Activated naive CD4-positive, alpha-beta T cell treated with anti-CD3 and anti-CD28 coated beads, Interleukin-2, amount 50 U/mL, for 72 hours (primary cell): ENCODE data around the gene PIGA. TPM values are rescaled to one million over a fixed set of nuclear protein-coding genes. Genes with fewer than 3 reads are reported as not detected.
"Not testable (repeated sequence)": the region's sequence is repeated elsewhere in the genome, so short reads cannot be mapped to it uniquely, and the experiment has no call there.

Experiments
- ATAC-seq, 2 donors: fragments of 150-1000 bp; cut with Tn5 transposase; 2 replicates each; pipeline ENCODE4 v1.10.0; 2021; ENCODE audit warnings: mild to moderate bottlenecking in 2 of 2, moderate library complexity in 2 of 2
- DNase-seq, 2 donors: peaks; one replicate each; pipeline ENCODE4 v3.0.0; 2021 to 2022; ENCODE audit warnings: low spot score in 2 of 2
- H3K27ac Mint-ChIP-seq, 2 donors: one replicate each; pipeline ENCODE4 v1.8.0; 2022; ENCODE audit warnings: mild to moderate bottlenecking in 2 of 2, mixed read lengths in 2 of 2
- H3K36me3 Mint-ChIP-seq, 2 donors: one replicate each; pipeline ENCODE4 v1.8.0; 2022; ENCODE audit warnings: mixed read lengths in 2 of 2
- H3K9me3 Mint-ChIP-seq, 2 donors: one replicate each; pipeline ENCODE4 v1.8.0; 2022; ENCODE audit warnings: mixed read lengths in 2 of 2
- total RNA-seq, 2 donors: library from RNA; stranded (reverse); gene quantifications; one replicate each; pipeline ENCODE4 v1.2.3, GENCODE V29; 2022

Gene PIGA
- total RNA-seq, 2 donors from 2014 or later, result 31.5 to 36.8 TPM

- DNase-seq (no peak), ATAC-seq (no peak)
- Mint-ChIP-seq H3K36me3 (peaks cover 5 to 6% of the 10 kb centered on the region in 2 donors), H3K27ac (peak overlapping the region; percentile 88 to 95), H3K9me3 (no peaks in the 10 kb centered on the region)
Observed at GRCh38 chrX:15334561-15334960, 762 bp downstream of the PIGA start.

- DNase-seq (no peak), ATAC-seq (no peak)
- Mint-ChIP-seq H3K36me3 (peaks cover 10 to 11% of the 10 kb centered on the region in 2 donors), H3K9me3 (no peaks in the 10 kb centered on the region), H3K27ac (no peak overlapping the region)
Observed at GRCh38 chrX:15328821-15329220, 6.5 kb downstream of the PIGA start.

GRCh38 chrX:15328131-15328530, 7.2 kb downstream of the PIGA start:
- no peaks in the 10 kb centered on the region for H3K9me3 Mint-ChIP-seq
- DNase-seq (no peak), ATAC-seq (no peak)
- no peak overlapping the region for H3K27ac Mint-ChIP-seq
- peaks cover 10 to 11% of the 10 kb centered on the region in 2 donors for H3K36me3 Mint-ChIP-seq

- H3K27ac Mint-ChIP-seq, result no peak overlapping the region
- no peak for ATAC-seq
- no peak for DNase-seq
- peaks cover 4 to 7% of the 10 kb centered on the region in 2 donors for H3K36me3 Mint-ChIP-seq
- no peaks in the 10 kb centered on the region for H3K9me3 Mint-ChIP-seq
Observed at GRCh38 chrX:15322472-15322871, 12.9 kb downstream of the PIGA start.

- H3K9me3 Mint-ChIP-seq, result no peaks in the 10 kb centered on the region
- ATAC-seq, result no peak
- H3K27ac Mint-ChIP-seq, result no peak overlapping the region
- no peak for DNase-seq
- peaks cover 4 to 7% of the 10 kb centered on the region in 2 donors for H3K36me3 Mint-ChIP-seq
Observed at GRCh38 chrX:15322072-15322471, 13.3 kb downstream of the PIGA start.

- DNase-seq, result no peak
- Mint-ChIP-seq H3K36me3 (peaks cover 4 to 7% of the 10 kb centered on the region in 2 donors), H3K9me3 (no peaks in the 10 kb centered on the region), H3K27ac (no peak overlapping the region)
- ATAC-seq, result no peak
Observed at GRCh38 chrX:15321447-15321846, 13.9 kb downstream of the PIGA start.

GRCh38 chrX:15320297-15320696, 15.0 kb downstream of the PIGA start:
- Mint-ChIP-seq H3K9me3 (no peaks in the 10 kb centered on the region), H3K36me3 (peaks cover 4 to 7% of the 10 kb centered on the region in 2 donors), H3K27ac (no peak overlapping the region)
- ATAC-seq, result no peak
- DNase-seq, result no peak

- Mint-ChIP-seq H3K9me3 (no peaks in the 10 kb centered on the region), H3K27ac (no peak overlapping the region), H3K36me3 (peaks cover 0 to 7% of the 10 kb centered on the region in 2 donors)
- DNase-seq (no peak), ATAC-seq (no peak)
Observed at GRCh38 chrX:15319075-15319474, 16.2 kb downstream of the PIGA start.

- DNase-seq (no peak), ATAC-seq (no peak)
- Mint-ChIP-seq H3K27ac (no peak within 1 kb of the TSS), H3K9me3 (no peaks in the 10 kb centered on the region), H3K36me3 (no peaks in the 10 kb centered on the region)
Observed at GRCh38 chrX:15315509-15315908, 19.8 kb downstream of the PIGA start, which contains the start of gene ASB11. Gene ASB11, minus strand, starts transcription at chrX:15315640. Its CDS starts 35 bp downstream, at chrX:15315605.

- ATAC-seq, result no peak
- H3K27ac Mint-ChIP-seq, result no peak overlapping the region
Observed at GRCh38 chrX:15314472-15314871, 20.9 kb downstream of the PIGA start.

GRCh38 chrX:15311119-15311518, 24.2 kb downstream of the PIGA start:
- ATAC-seq (no peak), DNase-seq (no peak)
- Mint-ChIP-seq H3K9me3 (no peaks in the 10 kb centered on the region), H3K36me3 (no peaks in the 10 kb centered on the region), H3K27ac (no peak overlapping the region)

More at GRCh38 chrX:15314472-15314871, 20.9 kb downstream of the PIGA start:
- Mint-ChIP-seq H3K9me3 (no peaks in the 10 kb centered on the region), H3K36me3 (no peaks in the 10 kb centered on the region)
- no peak for DNase-seq

GRCh38 chrX:15310117-15310516, 25.2 kb downstream of the PIGA start:
- DNase-seq (no peak), ATAC-seq (no peak)
- Mint-ChIP-seq H3K27ac (no peak overlapping the region), H3K36me3 (no peaks in the 10 kb centered on the region), H3K9me3 (no peaks in the 10 kb centered on the region)

- H3K27ac Mint-ChIP-seq, ATAC-seq, H3K36me3 Mint-ChIP-seq, H3K9me3 Mint-ChIP-seq, DNase-seq: not testable (repeated sequence)
Observed at GRCh38 chrX:15305899-15306298, 29.4 kb downstream of the PIGA start.

- no peaks in the 10 kb centered on the region for H3K36me3 Mint-ChIP-seq
- H3K9me3 Mint-ChIP-seq, result no peaks in the 10 kb centered on the region
- no peak overlapping the region for H3K27ac Mint-ChIP-seq
- peak in 1 of 2 donors; percentile 2 for DNase-seq
- ATAC-seq, result peak; percentile 81 to 87
Observed at GRCh38 chrX:15301924-15302323, 33.4 kb downstream of the PIGA start.

- ATAC-seq (no peak), DNase-seq (no peak)
- Mint-ChIP-seq H3K36me3 (no peaks in the 10 kb centered on the region), H3K27ac (no peak overlapping the region), H3K9me3 (no peaks in the 10 kb centered on the region)
Observed at GRCh38 chrX:15299941-15300851, 35.1 kb downstream of the PIGA start.

GRCh38 chrX:15298780-15299179, 36.5 kb downstream of the PIGA start:
- Mint-ChIP-seq H3K36me3 (no peaks in the 10 kb centered on the region), H3K9me3 (no peaks in the 10 kb centered on the region), H3K27ac (no peak overlapping the region)
- no peak for ATAC-seq
- no peak for DNase-seq

- no peak for ATAC-seq
- H3K36me3 Mint-ChIP-seq, result no peaks in the 10 kb centered on the region
Observed at GRCh38 chrX:15298201-15298600, 37.1 kb downstream of the PIGA start.

GRCh38 chrX:15293451-15293850, 41.9 kb downstream of the PIGA start:
- Mint-ChIP-seq H3K9me3 (no peaks in the 10 kb centered on the region), H3K27ac (no peak overlapping the region), H3K36me3 (no peaks in the 10 kb centered on the region)
- no peak for DNase-seq
- ATAC-seq, result no peak

More at GRCh38 chrX:15298201-15298600, 37.1 kb downstream of the PIGA start:
- no peaks in the 10 kb centered on the region for H3K9me3 Mint-ChIP-seq
- no peak for DNase-seq
- no peak overlapping the region for H3K27ac Mint-ChIP-seq
